Measurements from ENCODE around the gene IGFALS. TPM values are rescaled to one million over a fixed set of nuclear protein-coding genes. Genes with fewer than 3 reads are reported as not detected.

IGFALS gene
- total RNA-seq, 3 donors from 2014 or later, result 0.32 to 0.44 (median 0.33) TPM

DNA sequence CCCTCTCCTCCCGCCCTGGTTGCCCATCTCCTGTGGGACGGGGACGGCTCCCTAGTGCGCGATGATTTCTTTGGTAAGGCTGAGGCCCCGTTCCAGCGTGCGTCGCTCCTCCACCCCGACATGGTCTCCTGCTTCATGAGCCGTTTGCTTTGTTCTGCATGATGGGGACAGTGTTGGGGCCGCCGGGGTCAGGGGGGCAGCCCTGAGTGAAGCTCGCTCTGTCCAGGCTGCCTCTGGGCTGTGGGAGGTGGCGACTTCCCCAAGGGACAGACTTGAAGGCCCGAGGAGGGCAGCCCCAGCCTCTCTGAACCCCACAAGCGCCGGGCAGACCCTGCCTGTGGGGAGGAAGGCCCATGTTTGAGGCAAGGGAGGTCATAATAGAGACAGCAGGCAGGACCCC is 34.6 kb downstream of the IGFALS start:
- DNase-seq (ENCODE audit: low spot score in 2 of 2), result no peak
- no peak overlapping the region for H3K27ac ChIP-seq
- no peaks in the 10 kb centered on the region for H3K4me1 ChIP-seq
- H3K27me3 ChIP-seq, result no peaks in the 10 kb centered on the region
- H3K9me3 ChIP-seq, result no peaks in the 10 kb centered on the region
- no peaks in the 10 kb centered on the region for H3K36me3 ChIP-seq
- TF ChIP-seq, protein P1, sequence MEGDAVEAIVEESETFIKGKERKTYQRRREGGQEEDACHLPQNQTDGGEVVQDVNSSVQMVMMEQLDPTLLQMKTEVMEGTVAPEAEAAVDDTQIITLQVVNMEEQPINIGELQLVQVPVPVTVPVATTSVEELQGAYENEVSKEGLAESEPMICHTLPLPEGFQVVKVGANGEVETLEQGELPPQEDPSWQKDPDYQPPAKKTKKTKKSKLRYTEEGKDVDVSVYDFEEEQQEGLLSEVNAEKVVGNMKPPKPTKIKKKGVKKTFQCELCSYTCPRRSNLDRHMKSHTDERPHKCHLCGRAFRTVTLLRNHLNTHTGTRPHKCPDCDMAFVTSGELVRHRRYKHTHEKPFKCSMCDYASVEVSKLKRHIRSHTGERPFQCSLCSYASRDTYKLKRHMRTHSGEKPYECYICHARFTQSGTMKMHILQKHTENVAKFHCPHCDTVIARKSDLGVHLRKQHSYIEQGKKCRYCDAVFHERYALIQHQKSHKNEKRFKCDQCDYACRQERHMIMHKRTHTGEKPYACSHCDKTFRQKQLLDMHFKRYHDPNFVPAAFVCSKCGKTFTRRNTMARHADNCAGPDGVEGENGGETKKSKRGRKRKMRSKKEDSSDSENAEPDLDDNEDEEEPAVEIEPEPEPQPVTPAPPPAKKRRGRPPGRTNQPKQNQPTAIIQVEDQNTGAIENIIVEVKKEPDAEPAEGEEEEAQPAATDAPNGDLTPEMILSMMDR (IDR thresholded peaks at IDR 0.05), result no peak
- no peak for TF ChIP-seq POLR2A (IDR thresholded peaks at IDR 0.05)
- no peak for TF ChIP-seq POLR2AphosphoS5 (IDR thresholded peaks at IDR 0.05)
- intact Hi-C loops (cut with DNase I; ENCODE audit: low total_unique reads), result no loop called here
- no peak overlapping the region for H3K4me3 ChIP-seq

DNA sequence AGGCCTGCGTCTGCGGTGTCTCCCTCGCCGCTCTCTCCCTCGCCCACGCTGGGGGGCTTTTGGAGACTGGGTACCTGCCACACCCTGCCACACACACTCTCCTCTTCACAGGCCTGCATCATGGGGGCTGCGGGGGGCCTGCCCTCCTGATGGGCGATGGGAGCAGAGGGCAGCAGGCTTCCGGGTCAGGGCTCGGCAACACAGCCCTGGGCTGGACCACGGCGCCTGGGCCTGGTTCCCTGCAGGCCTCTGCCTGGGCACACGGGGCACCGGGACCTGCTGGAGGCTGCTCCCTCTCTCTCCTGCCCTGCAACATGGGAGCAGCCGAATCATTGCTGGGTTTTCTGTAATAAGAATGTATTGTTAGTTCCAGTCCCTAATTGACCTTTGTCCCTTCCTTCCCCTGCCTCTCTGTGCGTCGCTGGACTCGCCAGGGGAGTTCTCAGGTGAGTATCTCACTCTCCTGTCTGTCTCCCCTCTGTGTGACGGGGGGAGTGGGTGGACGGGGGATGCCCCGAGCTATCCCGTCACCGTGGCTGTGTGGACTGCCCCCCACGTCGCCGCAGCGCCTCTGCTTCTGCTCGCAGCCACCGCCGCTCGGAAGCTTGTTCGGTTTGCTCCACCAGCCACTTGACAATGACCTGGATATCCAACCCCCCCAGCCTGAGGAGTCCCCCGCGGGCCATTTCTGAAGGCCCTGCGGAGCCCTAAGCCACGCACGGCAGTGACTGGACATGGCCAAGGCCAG is 35.6 kb downstream of the IGFALS start:
- TF ChIP-seq POLR2A (IDR thresholded peaks at IDR 0.05) (no peak), POLR2AphosphoS5 (IDR thresholded peaks at IDR 0.05) (no peak)
- TF ChIP-seq, protein P1 (IDR thresholded peaks at IDR 0.05), result no peak
- H3K36me3 ChIP-seq, result no peaks in the 10 kb centered on the region

DNA sequence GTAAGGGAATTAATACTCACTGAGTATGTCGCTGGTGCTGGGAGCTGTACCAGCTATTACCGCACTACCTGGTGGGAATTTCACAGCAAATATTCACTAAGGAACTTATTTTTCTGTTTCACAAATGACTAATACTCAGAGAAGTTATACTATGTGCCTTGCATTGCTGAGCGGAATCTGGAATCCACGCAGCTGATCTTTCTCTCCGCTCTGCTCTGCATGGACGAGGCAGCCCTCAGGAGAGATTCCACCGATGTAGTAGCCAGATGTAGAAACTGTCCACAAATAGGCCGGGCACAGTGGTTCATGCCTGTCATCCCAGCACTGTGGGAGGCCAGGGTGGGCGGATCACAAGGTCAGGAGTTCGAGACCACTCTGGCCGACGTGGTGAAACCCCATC is 39.3 kb downstream of the IGFALS start:
- Histone ChIP-seq H3K27me3 (no peaks in the 10 kb centered on the region), H3K4me3 (no peak overlapping the region), H3K36me3 (no peaks in the 10 kb centered on the region), H3K9me3 (no peaks in the 10 kb centered on the region), H3K27ac (no peak overlapping the region), H3K4me1 (no peaks in the 10 kb centered on the region)
- TF ChIP-seq, protein P1 (IDR thresholded peaks at IDR 0.05), result no peak
- no peak for TF ChIP-seq POLR2AphosphoS5 (IDR thresholded peaks at IDR 0.05)
- TF ChIP-seq POLR2A (IDR thresholded peaks at IDR 0.05), result no peak
- no peak for DNase-seq (ENCODE audit: low spot score in 2 of 2)
- intact Hi-C loops (cut with DNase I; ENCODE audit: low total_unique reads), result no loop called here

More for the DNA sequence above, 35.6 kb downstream of the IGFALS start:
- Histone ChIP-seq H3K4me1 (no peaks in the 10 kb centered on the region), H3K9me3 (no peaks in the 10 kb centered on the region), H3K4me3 (no peak overlapping the region), H3K27ac (no peak overlapping the region), H3K27me3 (no peaks in the 10 kb centered on the region)
- intact Hi-C loops (cut with DNase I; ENCODE audit: low total_unique reads), result no loop called here
- DNase-seq (ENCODE audit: low spot score in 2 of 2), result no peak

DNA sequence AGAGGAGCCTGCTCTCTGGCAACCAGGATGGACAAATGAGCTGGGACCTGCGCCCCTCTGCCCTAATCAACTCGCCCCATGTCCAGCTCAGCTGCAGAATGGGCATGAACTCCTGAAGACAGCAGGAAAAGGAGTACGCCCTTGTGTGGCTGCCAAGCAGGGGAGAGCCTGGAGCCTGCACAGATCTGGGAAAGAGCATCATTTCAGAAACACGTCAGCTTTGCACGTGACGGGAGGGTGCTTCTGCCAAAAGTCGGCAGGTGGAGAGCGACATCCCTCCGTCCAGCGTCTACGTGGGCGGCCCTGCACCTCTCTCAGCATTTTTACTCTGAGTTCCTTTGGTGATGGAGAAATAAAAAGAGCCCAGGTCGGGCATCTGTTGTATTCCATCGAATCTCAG is 40.7 kb downstream of the IGFALS start:
- Histone ChIP-seq H3K4me3 (no peak overlapping the region), H3K27me3 (no peaks in the 10 kb centered on the region), H3K36me3 (no peaks in the 10 kb centered on the region), H3K4me1 (no peaks in the 10 kb centered on the region), H3K27ac (no peak overlapping the region), H3K9me3 (no peaks in the 10 kb centered on the region)
- intact Hi-C loops (cut with DNase I; ENCODE audit: low total_unique reads), result no loop called here
- no peak for DNase-seq (ENCODE audit: low spot score in 2 of 2)
- no peak for TF ChIP-seq POLR2AphosphoS5 (IDR thresholded peaks at IDR 0.05)
- no peak for TF ChIP-seq POLR2A (IDR thresholded peaks at IDR 0.05)
- TF ChIP-seq, protein P1 (IDR thresholded peaks at IDR 0.05), result no peak

DNA sequence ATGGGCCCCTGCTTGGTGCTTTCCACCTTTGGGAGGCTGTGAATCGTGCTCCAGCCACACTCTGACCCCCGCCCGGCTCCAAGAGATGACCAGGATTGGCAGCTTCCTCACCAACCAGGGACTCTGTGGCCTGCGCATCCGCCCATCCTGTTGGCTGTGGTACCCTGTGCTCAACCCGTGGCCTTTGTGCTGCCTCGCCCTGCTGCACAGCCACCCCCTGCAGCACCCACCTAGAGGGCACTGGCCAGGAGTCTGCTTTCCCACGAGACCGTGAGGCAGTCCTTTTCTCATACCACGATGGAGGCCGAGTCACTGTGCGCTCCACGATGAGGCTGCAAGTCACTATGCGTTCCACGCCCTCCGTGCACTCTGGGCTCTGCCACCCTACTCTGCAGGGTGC is 41.6 kb downstream of the IGFALS start:
- Histone ChIP-seq H3K36me3 (no peaks in the 10 kb centered on the region), H3K27me3 (no peaks in the 10 kb centered on the region), H3K4me1 (no peaks in the 10 kb centered on the region), H3K4me3 (no peak overlapping the region), H3K27ac (no peak overlapping the region), H3K9me3 (no peaks in the 10 kb centered on the region)
- intact Hi-C loops (cut with DNase I; ENCODE audit: low total_unique reads), result no loop called here
- no peak for DNase-seq (ENCODE audit: low spot score in 2 of 2)
- TF ChIP-seq POLR2AphosphoS5 (IDR thresholded peaks at IDR 0.05) (no peak), POLR2A (IDR thresholded peaks at IDR 0.05) (no peak)
- TF ChIP-seq, protein P1 (IDR thresholded peaks at IDR 0.05), result no peak

All from breast epithelium (tissue), 4 donors.